ENCODE results near the gene DEFB129. TPM values are rescaled to one million over a fixed set of nuclear protein-coding genes. Genes with fewer than 3 reads are reported as not detected.
"Not testable (repeated sequence)": the region's sequence is repeated elsewhere in the genome, so short reads cannot be mapped to it uniquely, and the experiment has no call there.

DEFB129 gene
- not detected for total RNA-seq

- Mint-ChIP-seq H3K4me3 (no peak within 1 kb of the TSS), H3K4me1 (peaks cover 27% of the 10 kb centered on the region), H3K36me3 (ENCODE audit: low read depth) (no peaks in the 10 kb centered on the region), H3K27ac (peak within 1 kb of the TSS; percentile 72), H3K27me3 (peaks cover 19% of the 10 kb centered on the region), H3K9me3 (peaks cover 5% of the 10 kb centered on the region)
- no peak for DNase-seq
- CTCF ChIA-PET = interaction anchor here (1.0 to 1.4 kb wide), 3 partner anchors 16 to 39 kb away, joined by 4 to 6 read pairs (median 5); no protein-coding TSS in a partner anchor
- POLR2A ChIA-PET = no interaction called here
Measured at GRCh38 chr20:226958-227357, at the start of gene DEFB129. Gene DEFB129 (plus strand): TSS chr20:227258. CDS start chr20:227289, 31 bp downstream.

- Mint-ChIP-seq H3K27ac (no peak overlapping the region), H3K36me3 (ENCODE audit: low read depth) (peaks cover 7% of the 10 kb centered on the region), H3K4me3 (no peak overlapping the region), H3K27me3 (peaks cover 70% of the 10 kb centered on the region), H3K4me1 (peaks cover 11% of the 10 kb centered on the region), H3K9me3 (peaks cover 11% of the 10 kb centered on the region)
- ChIA-PET CTCF (no interaction called here), POLR2A (no interaction called here)
- DNase-seq = no peak
Measured at GRCh38 chr20:184288-184687, 42.8 kb upstream of the DEFB129 start.

- CTCF ChIA-PET = no interaction called here
- no peak overlapping the region for H3K27ac Mint-ChIP-seq
- POLR2A ChIA-PET = no interaction called here
- H3K36me3 Mint-ChIP-seq (ENCODE audit: low read depth) = peaks cover 7% of the 10 kb centered on the region
- H3K9me3 Mint-ChIP-seq = peaks cover 11% of the 10 kb centered on the region
- H3K4me1 Mint-ChIP-seq = peaks cover 11% of the 10 kb centered on the region
- DNase-seq = no peak
- peaks cover 65% of the 10 kb centered on the region for H3K27me3 Mint-ChIP-seq
- H3K4me3 Mint-ChIP-seq = no peak overlapping the region
Measured at GRCh38 chr20:187733-188132, 39.3 kb upstream of the DEFB129 start.

- Mint-ChIP-seq H3K4me3 (no peak within 1 kb of the TSS), H3K27ac (no peak within 1 kb of the TSS), H3K9me3 (peaks cover 3% of the 10 kb centered on the region), H3K27me3 (peaks cover 49% of the 10 kb centered on the region), H3K36me3 (ENCODE audit: low read depth) (no peaks in the 10 kb centered on the region), H3K4me1 (peaks cover 5% of the 10 kb centered on the region)
- ChIA-PET CTCF (no interaction called here), POLR2A (no interaction called here)
- DNase-seq = no peak
Measured at GRCh38 chr20:189611-190010, 37.4 kb upstream of the DEFB129 start, which contains the start of gene DEFB128. Gene DEFB128 (minus strand): TSS chr20:189711. CDS start chr20:189623, 88 bp downstream.

GRCh38 chr20:198225-198624 lies 28.8 kb upstream of the DEFB129 start:
- ChIA-PET POLR2A (no interaction called here), CTCF (no interaction called here)
- Mint-ChIP-seq H3K27ac (no peak overlapping the region), H3K4me1 (no peaks in the 10 kb centered on the region), H3K27me3 (peaks cover 9% of the 10 kb centered on the region), H3K9me3 (peaks cover 3% of the 10 kb centered on the region), H3K4me3 (no peak overlapping the region), H3K36me3 (ENCODE audit: low read depth) (peaks cover 2% of the 10 kb centered on the region)
- DNase-seq = no peak

- H3K4me1 Mint-ChIP-seq = no peaks in the 10 kb centered on the region
- DNase-seq = no peak
- no peak overlapping the region for H3K4me3 Mint-ChIP-seq
- H3K27ac Mint-ChIP-seq = no peak overlapping the region
- POLR2A ChIA-PET = no interaction called here
- H3K36me3 Mint-ChIP-seq (ENCODE audit: low read depth) = peaks cover 2% of the 10 kb centered on the region
- H3K9me3 Mint-ChIP-seq = peaks cover 3% of the 10 kb centered on the region
- H3K27me3 Mint-ChIP-seq = peaks cover 12% of the 10 kb centered on the region
- CTCF ChIA-PET = interaction anchor here (1.2 kb wide), 1 partner anchor 66 kb away, joined by 3 read pairs; no protein-coding TSS in a partner anchor
Measured at GRCh38 chr20:199996-200395, 27.1 kb upstream of the DEFB129 start.

- H3K4me1 Mint-ChIP-seq; DNase-seq; H3K36me3 Mint-ChIP-seq (ENCODE audit: low read depth); H3K9me3 Mint-ChIP-seq; CTCF ChIA-PET; H3K27ac Mint-ChIP-seq; POLR2A ChIA-PET; H3K4me3 Mint-ChIP-seq: not testable (repeated sequence)
- peaks cover 12% of the 10 kb centered on the region for H3K27me3 Mint-ChIP-seq
Measured at GRCh38 chr20:203630-204029, 23.4 kb upstream of the DEFB129 start.

GRCh38 chr20:208942-209566 lies 18.0 kb upstream of the DEFB129 start:
- CTCF ChIA-PET = no interaction called here
- POLR2A ChIA-PET = no interaction called here
- Mint-ChIP-seq H3K4me3 (no peak overlapping the region), H3K27ac (no peak overlapping the region), H3K4me1 (no peaks in the 10 kb centered on the region), H3K36me3 (ENCODE audit: low read depth) (no peaks in the 10 kb centered on the region), H3K27me3 (peaks cover 9% of the 10 kb centered on the region), H3K9me3 (no peaks in the 10 kb centered on the region)
- peak; percentile 43 for DNase-seq

GRCh38 chr20:210809-211502 lies 16.1 kb upstream of the DEFB129 start:
- CTCF ChIA-PET = interaction anchor here (0.5 to 1.2 kb wide), 4 partner anchors 9 to 247 kb away, joined by 3 to 4 read pairs (median 3); no protein-coding TSS in a partner anchor
- Mint-ChIP-seq H3K4me3 (no peak overlapping the region), H3K27ac (no peak overlapping the region), H3K9me3 (no peaks in the 10 kb centered on the region), H3K36me3 (ENCODE audit: low read depth) (no peaks in the 10 kb centered on the region), H3K27me3 (peaks cover 4% of the 10 kb centered on the region), H3K4me1 (no peaks in the 10 kb centered on the region)
- no peak for DNase-seq
- POLR2A ChIA-PET = no interaction called here

GRCh38 chr20:214383-214782 lies 12.7 kb upstream of the DEFB129 start:
- no peaks in the 10 kb centered on the region for H3K9me3 Mint-ChIP-seq
- no peak overlapping the region for H3K4me3 Mint-ChIP-seq
- DNase-seq = no peak
- ChIA-PET POLR2A (no interaction called here), CTCF (interaction anchor here (0.6 to 1.5 kb wide), 6 partner anchors 12 to 1752 kb away, joined by 3 to 4 read pairs (median 3); no protein-coding TSS in a partner anchor)
- peaks cover 12% of the 10 kb centered on the region for H3K27me3 Mint-ChIP-seq
- H3K4me1 Mint-ChIP-seq = no peaks in the 10 kb centered on the region
- no peak overlapping the region for H3K27ac Mint-ChIP-seq
- H3K36me3 Mint-ChIP-seq (ENCODE audit: low read depth) = no peaks in the 10 kb centered on the region

GRCh38 chr20:215796-216195 lies 11.3 kb upstream of the DEFB129 start:
- Mint-ChIP-seq H3K4me3 (no peak overlapping the region), H3K27me3 (peaks cover 24% of the 10 kb centered on the region), H3K4me1 (no peaks in the 10 kb centered on the region), H3K36me3 (ENCODE audit: low read depth) (no peaks in the 10 kb centered on the region), H3K27ac (no peak overlapping the region), H3K9me3 (no peaks in the 10 kb centered on the region)
- ChIA-PET CTCF (interaction anchor here (0.8 to 1.5 kb wide), 2 partner anchors 10 to 13 kb away, joined by 3 read pairs; no protein-coding TSS in a partner anchor), POLR2A (no interaction called here)
- DNase-seq = no peak

GRCh38 chr20:217266-217665 lies 9.8 kb upstream of the DEFB129 start:
- DNase-seq = no peak
- Mint-ChIP-seq H3K9me3 (no peaks in the 10 kb centered on the region), H3K4me1 (no peaks in the 10 kb centered on the region), H3K27me3 (peaks cover 33% of the 10 kb centered on the region), H3K27ac (no peak overlapping the region), H3K4me3 (no peak overlapping the region), H3K36me3 (ENCODE audit: low read depth) (no peaks in the 10 kb centered on the region)
- ChIA-PET POLR2A (no interaction called here), CTCF (no interaction called here)

GRCh38 chr20:219290-220115 lies 7.6 kb upstream of the DEFB129 start:
- no peaks in the 10 kb centered on the region for H3K9me3 Mint-ChIP-seq
- ChIA-PET POLR2A (no interaction called here), CTCF (interaction anchor here (1.1 kb wide), 1 partner anchor 9 kb away, joined by 4 read pairs; no protein-coding TSS in a partner anchor)
- no peaks in the 10 kb centered on the region for H3K36me3 Mint-ChIP-seq (ENCODE audit: low read depth)
- H3K4me3 Mint-ChIP-seq = no peak overlapping the region
- H3K4me1 Mint-ChIP-seq = no peaks in the 10 kb centered on the region
- H3K27me3 Mint-ChIP-seq = peaks cover 45% of the 10 kb centered on the region
- H3K27ac Mint-ChIP-seq = no peak overlapping the region
- DNase-seq = no peak
